Left lung (tissue), 10 donors: ENCODE data around the gene PPP1R12C. TPM values are rescaled to one million over a fixed set of nuclear protein-coding genes. Genes with fewer than 3 reads are reported as not detected.

Source experiments
- ATAC-seq: fragments of 200-7000 bp; cut with Tn5 transposase; one replicate; pipeline ENCODE4 v1.9.1; 2020; ENCODE audit warnings: moderate library complexity
- DNase-seq, 4 donors: peaks; one replicate each; pipeline ENCODE4 v3.0.0-alpha.2; 2013 to 2020
- H3K27ac ChIP-seq, 2 donors: fragments of 200-600 bp; sonication (generic) in 1 of 2; one replicate each; pipeline versions ENCODE4 v1.5.0 to v1.8.0; 2020 to 2021
- H3K27me3 ChIP-seq, 2 donors: fragments of 200-600 bp; sonication (generic) in 1 of 2; one replicate each; pipeline versions ENCODE4 v1.5.0 to v1.8.0; 2020 to 2021
- H3K36me3 ChIP-seq, 2 donors: fragments of 200-600 bp; sonication (generic) in 1 of 2; one replicate each; pipeline versions ENCODE4 v1.5.0 to v1.8.0; 2020 to 2021
- H3K4me1 ChIP-seq, 2 donors: fragments of 200-600 bp; one replicate each; pipeline ENCODE4 v1.8.0; 2021
- H3K4me3 ChIP-seq, 2 donors: fragments of 200-600 bp; sonication (generic) in 1 of 2; one replicate each; pipeline versions ENCODE4 v1.5.0 to v1.8.0; 2020 to 2021; ENCODE audit warnings: mild to moderate bottlenecking in 1 of 2
- H3K9me3 ChIP-seq, 2 donors: fragments of 200-600 bp; sonication (generic) in 1 of 2; one replicate each; pipeline versions ENCODE4 v1.5.0 to v1.8.0; 2020 to 2021
- intact Hi-C, 2 donors: fragments of 100-400 bp; cut with DNase I; formaldehyde crosslinking; loops; one replicate each; pipeline versions ENCODE4 v1.11.2 to v1.14.2; 2022
- polyA plus RNA-seq, 6 donors: library from polyadenylated mRNA; unstranded; fragments of 120-200 nt; gene quantifications; one replicate each; pipeline ENCODE4 v1.2.1, GENCODE V29; 2013; ENCODE audit not compliant: insufficient read length in 6 of 6
- total RNA-seq, 2 donors: library from RNA; stranded (reverse); fragmentation: NEBNext Ultra II Directional; extraction: Animal tissue kit (Norgen Biotek cat#: 25700); gene quantifications; one replicate each; pipeline ENCODE4 v1.2.1, GENCODE V29; 2021
- TF ChIP-seq, protein P1 (sequence below), 2 donors: fragments of 200-600 bp; sonication (generic) in 1 of 2; IDR thresholded peaks; one replicate each; pipeline versions ENCODE4 v1.5.0 to v1.8.0; 2021; ENCODE audit warnings: antibody characterized with exemption in 2 of 2
- donor health status: DM: no; HTN: yes; CAD: no.
- donor health status: DM: no; HTN: no; CAD: no.

Gene PPP1R12C
- total and polyA plus RNA-seq, 8 donors = 50.2 to 113 (median 70.2) TPM

- DNase-seq (no peak), ATAC-seq (no peak)
- intact Hi-C loops = no loop called here
- TF ChIP-seq, protein P1, sequence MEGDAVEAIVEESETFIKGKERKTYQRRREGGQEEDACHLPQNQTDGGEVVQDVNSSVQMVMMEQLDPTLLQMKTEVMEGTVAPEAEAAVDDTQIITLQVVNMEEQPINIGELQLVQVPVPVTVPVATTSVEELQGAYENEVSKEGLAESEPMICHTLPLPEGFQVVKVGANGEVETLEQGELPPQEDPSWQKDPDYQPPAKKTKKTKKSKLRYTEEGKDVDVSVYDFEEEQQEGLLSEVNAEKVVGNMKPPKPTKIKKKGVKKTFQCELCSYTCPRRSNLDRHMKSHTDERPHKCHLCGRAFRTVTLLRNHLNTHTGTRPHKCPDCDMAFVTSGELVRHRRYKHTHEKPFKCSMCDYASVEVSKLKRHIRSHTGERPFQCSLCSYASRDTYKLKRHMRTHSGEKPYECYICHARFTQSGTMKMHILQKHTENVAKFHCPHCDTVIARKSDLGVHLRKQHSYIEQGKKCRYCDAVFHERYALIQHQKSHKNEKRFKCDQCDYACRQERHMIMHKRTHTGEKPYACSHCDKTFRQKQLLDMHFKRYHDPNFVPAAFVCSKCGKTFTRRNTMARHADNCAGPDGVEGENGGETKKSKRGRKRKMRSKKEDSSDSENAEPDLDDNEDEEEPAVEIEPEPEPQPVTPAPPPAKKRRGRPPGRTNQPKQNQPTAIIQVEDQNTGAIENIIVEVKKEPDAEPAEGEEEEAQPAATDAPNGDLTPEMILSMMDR (IDR thresholded peaks at IDR 0.05) = no peak
- H3K4me1 ChIP-seq = peaks cover 5 to 12% of the 10 kb centered on the region in 2 donors
- peaks cover 0 to 60% of the 10 kb centered on the region in 2 donors for H3K36me3 ChIP-seq
- H3K4me3 ChIP-seq = no peak overlapping the region
- no peaks in the 10 kb centered on the region for H3K9me3 ChIP-seq
- H3K27me3 ChIP-seq = peaks cover 0 to 7% of the 10 kb centered on the region in 2 donors
- H3K27ac ChIP-seq = no peak overlapping the region
These were observed 24.8 kb downstream of the PPP1R12C start for GRCh38 chr19:55092423-55093318.

- Histone ChIP-seq H3K27me3 (peaks cover 0 to 15% of the 10 kb centered on the region in 2 donors), H3K27ac (no peak overlapping the region), H3K4me1 (peaks cover 11 to 19% of the 10 kb centered on the region in 2 donors), H3K9me3 (no peaks in the 10 kb centered on the region), H3K4me3 (no peak overlapping the region), H3K36me3 (peaks cover 0 to 59% of the 10 kb centered on the region in 2 donors)
- no peak for ATAC-seq
- peak in 1 of 4 donors; percentile 79 for DNase-seq
- intact Hi-C loops = no loop called here
- TF ChIP-seq, protein P1 (IDR thresholded peaks at IDR 0.05) = no peak
These were observed 25.5 kb downstream of the PPP1R12C start for GRCh38 chr19:55091955-55092354.

- H3K36me3 ChIP-seq = peaks cover 0 to 57% of the 10 kb centered on the region in 2 donors
- H3K9me3 ChIP-seq = no peaks in the 10 kb centered on the region
- intact Hi-C loops = no loop called here
These were observed 26.1 kb downstream of the PPP1R12C start for GRCh38 chr19:55091126-55091910.

DNA sequence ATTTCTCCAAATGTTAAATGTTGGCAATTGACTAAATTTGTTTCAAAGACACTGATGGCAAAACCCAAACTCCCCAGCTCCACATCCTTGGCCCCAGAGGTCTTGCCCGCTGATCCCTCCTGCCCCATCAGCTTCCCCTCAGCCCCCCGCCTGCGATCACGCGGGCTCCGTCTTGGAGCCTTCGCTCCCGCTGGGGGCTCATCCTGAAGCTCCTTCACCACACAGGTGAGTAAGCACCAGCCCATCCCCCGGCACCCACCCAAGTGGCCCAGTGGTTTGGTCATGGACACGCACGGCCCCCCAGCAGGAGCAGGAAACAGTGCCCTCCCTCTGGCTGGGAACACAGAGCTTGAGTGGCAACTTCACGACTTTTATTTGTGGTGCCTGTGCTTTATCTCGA is 26.9 kb downstream of the PPP1R12C start:
- intact Hi-C loops = no loop called here
- peaks cover 11 to 28% of the 10 kb centered on the region in 2 donors for H3K4me1 ChIP-seq
- ATAC-seq (no peak), DNase-seq (peak in 1 of 4 donors; percentile 78)
- H3K9me3 ChIP-seq = no peaks in the 10 kb centered on the region
- H3K27me3 ChIP-seq = peaks cover 5 to 28% of the 10 kb centered on the region in 2 donors
- H3K27ac ChIP-seq = no peak overlapping the region
- peaks cover 0 to 49% of the 10 kb centered on the region in 2 donors for H3K36me3 ChIP-seq
- TF ChIP-seq, protein P1 (IDR thresholded peaks at IDR 0.05) = no peak
- H3K4me3 ChIP-seq = no peak overlapping the region

More at GRCh38 chr19:55091126-55091910, 26.1 kb downstream of the PPP1R12C start:
- H3K27me3 ChIP-seq = peaks cover 5 to 21% of the 10 kb centered on the region in 2 donors
- ATAC-seq (no peak), DNase-seq (no peak)
- TF ChIP-seq, protein P1 (IDR thresholded peaks at IDR 0.05) = no peak
- H3K4me1 ChIP-seq = peaks cover 11 to 25% of the 10 kb centered on the region in 2 donors
- no peak overlapping the region for H3K27ac ChIP-seq
- no peak overlapping the region for H3K4me3 ChIP-seq
